IgD-negative memory B cell (primary cell): ENCODE measurements around the gene MTERF4. TPM values are rescaled to one million over a fixed set of nuclear protein-coding genes. Genes with fewer than 3 reads are reported as not detected.

ENCODE experiments used
- H3K27ac Mint-ChIP-seq, 3 donors: one replicate each; pipeline ENCODE4 v1.8.0; 2020 to 2022; ENCODE audit warnings: mild to moderate bottlenecking in 3 of 3, mixed read lengths in 3 of 3, moderate library complexity in 1 of 3
- H3K27me3 Mint-ChIP-seq: one replicate; pipeline ENCODE4 v1.8.0; 2021; ENCODE audit warnings: mixed read lengths
- H3K36me3 Mint-ChIP-seq: one replicate; pipeline ENCODE4 v1.8.0; 2020; ENCODE audit warnings: mild to moderate bottlenecking, mixed read lengths
- H3K4me1 Mint-ChIP-seq, 3 donors: one replicate each; pipeline ENCODE4 v1.8.0; 2020 to 2022; ENCODE audit warnings: mixed read lengths in 3 of 3, mild to moderate bottlenecking in 1 of 3
- H3K4me3 Mint-ChIP-seq, 4 donors: one replicate each; pipeline ENCODE4 v1.8.0; 2020 to 2022; ENCODE audit warnings: mild to moderate bottlenecking in 4 of 4, mixed read lengths in 4 of 4, moderate library complexity in 3 of 4
- H3K9me3 Mint-ChIP-seq, 3 donors: one replicate each; pipeline ENCODE4 v1.8.0; 2020 to 2021; ENCODE audit warnings: mixed read lengths in 3 of 3, mild to moderate bottlenecking in 1 of 3
- polyA plus RNA-seq: library from polyadenylated mRNA; unstranded; fragments of 300-500 nt; fragmentation: Illumina TruSeq; gene quantifications from one replicate; pipeline ENCODE4 v1.2.3, GENCODE V29; 2021

Gene MTERF4
- polyA plus RNA-seq, 1 donor from 2014 or later = 65.6 TPM

GRCh38 chr2:241126771-241127202, 24.7 kb upstream of the MTERF4 start:
- H3K27ac Mint-ChIP-seq = peak overlapping the region; percentile 98 to 100 (median 99)
- H3K4me1 Mint-ChIP-seq = peaks cover 26 to 43% (median 42%) of the 10 kb centered on the region in 3 donors
- H3K27me3 Mint-ChIP-seq = no peaks in the 10 kb centered on the region
- H3K36me3 Mint-ChIP-seq = peaks cover 2% of the 10 kb centered on the region
- H3K9me3 Mint-ChIP-seq = no peaks in the 10 kb centered on the region
- H3K4me3 Mint-ChIP-seq = peak overlapping the region in 2 of 4 donors; percentile 83 to 87

- Mint-ChIP-seq H3K4me1 (peaks cover 26 to 43% (median 42%) of the 10 kb centered on the region in 3 donors), H3K4me3 (peak overlapping the region in 2 of 4 donors; percentile 88 to 89), H3K9me3 (peaks cover 0 to under 1% (median 0%) of the 10 kb centered on the region in 3 donors), H3K36me3 (peaks cover 7% of the 10 kb centered on the region), H3K27me3 (no peaks in the 10 kb centered on the region), H3K27ac (peak overlapping the region; percentile 98 to 100 (median 99))
These were observed 24.1 kb upstream of the MTERF4 start for GRCh38 chr2:241126201-241126611.

GRCh38 chr2:241125626-241126025, 23.5 kb upstream of the MTERF4 start:
- H3K36me3 Mint-ChIP-seq = peaks cover 9% of the 10 kb centered on the region
- H3K27me3 Mint-ChIP-seq = no peaks in the 10 kb centered on the region
- peaks cover 26 to 44% (median 42%) of the 10 kb centered on the region in 3 donors for H3K4me1 Mint-ChIP-seq
- H3K9me3 Mint-ChIP-seq = peaks cover 0 to 5% (median 3%) of the 10 kb centered on the region in 3 donors
- H3K27ac Mint-ChIP-seq = peak overlapping the region; percentile 90 to 99 (median 98)
- peak overlapping the region in 3 of 4 donors; percentile 60 to 89 (median 88) for H3K4me3 Mint-ChIP-seq

GRCh38 chr2:241123816-241124536, 21.9 kb upstream of the MTERF4 start:
- Mint-ChIP-seq H3K9me3 (peaks cover 0 to 5% (median 3%) of the 10 kb centered on the region in 3 donors), H3K4me1 (peaks cover 17 to 37% (median 30%) of the 10 kb centered on the region in 3 donors), H3K4me3 (peak overlapping the region in 2 of 4 donors; percentile 33 to 60), H3K27me3 (no peaks in the 10 kb centered on the region), H3K36me3 (peaks cover 9% of the 10 kb centered on the region), H3K27ac (peak overlapping the region in 2 of 3 donors; percentile 95 to 98)

- Mint-ChIP-seq H3K4me1 (peaks cover 10 to 26% (median 24%) of the 10 kb centered on the region in 3 donors), H3K27me3 (no peaks in the 10 kb centered on the region), H3K4me3 (no peak overlapping the region)
These were observed 20.4 kb upstream of the MTERF4 start for GRCh38 chr2:241122376-241123002.

GRCh38 chr2:241121008-241121407, 18.9 kb upstream of the MTERF4 start:
- H3K36me3 Mint-ChIP-seq = peaks cover 20% of the 10 kb centered on the region
- no peak overlapping the region for H3K4me3 Mint-ChIP-seq
- peak overlapping the region in 2 of 3 donors; percentile 50 to 52 for H3K27ac Mint-ChIP-seq
- no peaks in the 10 kb centered on the region for H3K27me3 Mint-ChIP-seq
- H3K4me1 Mint-ChIP-seq = peaks cover 5 to 15% (median 14%) of the 10 kb centered on the region in 3 donors
- H3K9me3 Mint-ChIP-seq = peaks cover 0 to 5% (median 3%) of the 10 kb centered on the region in 3 donors

More at GRCh38 chr2:241122376-241123002, 20.4 kb upstream of the MTERF4 start:
- peaks cover 0 to 5% (median 3%) of the 10 kb centered on the region in 3 donors for H3K9me3 Mint-ChIP-seq
- H3K27ac Mint-ChIP-seq = no peak overlapping the region
- H3K36me3 Mint-ChIP-seq = peaks cover 13% of the 10 kb centered on the region

GRCh38 chr2:241120440-241120839, 18.4 kb upstream of the MTERF4 start:
- peaks cover 21% of the 10 kb centered on the region for H3K36me3 Mint-ChIP-seq
- no peak overlapping the region for H3K27ac Mint-ChIP-seq
- peaks cover 5 to 10% (median 9%) of the 10 kb centered on the region in 3 donors for H3K4me1 Mint-ChIP-seq

GRCh38 chr2:241118737-241119505, 16.8 kb upstream of the MTERF4 start:
- Mint-ChIP-seq H3K9me3 (peaks cover 0 to 5% (median 3%) of the 10 kb centered on the region in 3 donors), H3K4me1 (peaks cover 5 to 12% (median 8%) of the 10 kb centered on the region in 3 donors), H3K36me3 (peaks cover 25% of the 10 kb centered on the region)

More at GRCh38 chr2:241120440-241120839, 18.4 kb upstream of the MTERF4 start:
- Mint-ChIP-seq H3K9me3 (peaks cover 0 to 5% (median 3%) of the 10 kb centered on the region in 3 donors), H3K27me3 (no peaks in the 10 kb centered on the region), H3K4me3 (no peak overlapping the region)

GRCh38 chr2:241116606-241117560, 14.8 kb upstream of the MTERF4 start:
- peak overlapping the region in 1 of 4 donors; percentile 71 for H3K4me3 Mint-ChIP-seq
- peaks cover 25% of the 10 kb centered on the region for H3K36me3 Mint-ChIP-seq
- peaks cover 0 to 5% (median 3%) of the 10 kb centered on the region in 3 donors for H3K9me3 Mint-ChIP-seq
- H3K27ac Mint-ChIP-seq = no peak overlapping the region
- H3K27me3 Mint-ChIP-seq = no peaks in the 10 kb centered on the region
- H3K4me1 Mint-ChIP-seq = peaks cover 13 to 22% (median 18%) of the 10 kb centered on the region in 3 donors

More at GRCh38 chr2:241118737-241119505, 16.8 kb upstream of the MTERF4 start:
- Mint-ChIP-seq H3K4me3 (no peak overlapping the region), H3K27me3 (no peaks in the 10 kb centered on the region), H3K27ac (no peak overlapping the region)

GRCh38 chr2:241115361-241115760, 13.3 kb upstream of the MTERF4 start:
- Mint-ChIP-seq H3K4me3 (no peak overlapping the region), H3K36me3 (peaks cover 15% of the 10 kb centered on the region), H3K27ac (peak overlapping the region in 1 of 3 donors; percentile 35), H3K9me3 (no peaks in the 10 kb centered on the region), H3K4me1 (peaks cover 27 to 33% (median 32%) of the 10 kb centered on the region in 3 donors), H3K27me3 (no peaks in the 10 kb centered on the region)

GRCh38 chr2:241114836-241115235, 12.7 kb upstream of the MTERF4 start:
- H3K4me1 Mint-ChIP-seq = peaks cover 31 to 38% (median 37%) of the 10 kb centered on the region in 3 donors
- peaks cover 15% of the 10 kb centered on the region for H3K36me3 Mint-ChIP-seq
- peak overlapping the region in 1 of 4 donors; percentile 41 for H3K4me3 Mint-ChIP-seq
- peak overlapping the region in 2 of 3 donors; percentile 35 to 59 for H3K27ac Mint-ChIP-seq
- no peaks in the 10 kb centered on the region for H3K9me3 Mint-ChIP-seq
- no peaks in the 10 kb centered on the region for H3K27me3 Mint-ChIP-seq

- H3K4me3 Mint-ChIP-seq = peak overlapping the region; percentile 67 to 89 (median 79)
- H3K4me1 Mint-ChIP-seq = peaks cover 33 to 51% (median 47%) of the 10 kb centered on the region in 3 donors
- no peaks in the 10 kb centered on the region for H3K27me3 Mint-ChIP-seq
- peak overlapping the region; percentile 88 to 99 (median 92) for H3K27ac Mint-ChIP-seq
- peaks cover 0 to 1% (median 0%) of the 10 kb centered on the region in 3 donors for H3K9me3 Mint-ChIP-seq
- H3K36me3 Mint-ChIP-seq = peaks cover 15% of the 10 kb centered on the region
These were observed 10.5 kb upstream of the MTERF4 start for GRCh38 chr2:241112592-241112991.

- peaks cover 0 to 1% (median 0%) of the 10 kb centered on the region in 3 donors for H3K9me3 Mint-ChIP-seq
- H3K4me3 Mint-ChIP-seq = peak overlapping the region; percentile 67 to 89 (median 79)
- H3K36me3 Mint-ChIP-seq = peaks cover 14% of the 10 kb centered on the region
- peaks cover 33 to 50% (median 46%) of the 10 kb centered on the region in 3 donors for H3K4me1 Mint-ChIP-seq
- peak overlapping the region; percentile 88 to 99 (median 92) for H3K27ac Mint-ChIP-seq
- H3K27me3 Mint-ChIP-seq = no peaks in the 10 kb centered on the region
These were observed 10.0 kb upstream of the MTERF4 start for GRCh38 chr2:241112046-241112445.
